ENCODE data around the gene ARAP3. TPM values are rescaled to one million over a fixed set of nuclear protein-coding genes. Genes with fewer than 3 reads are reported as not detected.
A peak's percentile ranks its signal among the peaks of the same experiment; 100 is the strongest.

Gene ARAP3
- total RNA-seq, 1 experiment from 2014 or later, result 2.5 TPM

DNA sequence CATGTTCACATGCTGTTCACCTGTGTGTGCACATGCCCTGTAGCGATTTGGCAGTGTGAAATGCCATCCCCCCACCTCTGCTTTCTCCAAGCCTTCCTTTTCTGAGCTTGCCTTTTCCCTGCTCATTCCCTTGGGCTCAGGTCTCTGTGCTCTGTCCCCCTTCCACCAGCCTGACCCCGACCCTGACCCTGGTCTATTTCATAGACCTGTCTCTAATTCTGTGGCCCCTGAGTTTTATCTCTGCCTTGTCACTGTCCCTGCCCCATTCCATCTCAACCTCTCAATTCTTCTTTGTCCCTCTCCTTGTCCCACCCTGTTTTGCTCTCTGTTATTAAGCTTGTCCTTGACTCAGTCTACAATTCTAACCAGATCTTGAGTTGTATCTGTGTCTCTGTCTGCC lies 735 bp downstream of the ARAP3 start:
- ChIA-PET POLR2A (no interaction called here), CTCF (interaction anchor here (1.1 kb wide), 1 partner anchor 16 kb away, joined by 6 read pairs; no protein-coding TSS in a partner anchor)
- DNase-seq (ENCODE audit: low read depth, low spot score), result no peak
- no peaks in the 10 kb centered on the region for H3K9me3 ChIP-seq (ENCODE audit: control insufficient read depth, insufficient read depth, low read depth, low read length)
- no TSS peak for BruUV-seq (replicated peaks)
- TF ChIP-seq, protein P1, sequence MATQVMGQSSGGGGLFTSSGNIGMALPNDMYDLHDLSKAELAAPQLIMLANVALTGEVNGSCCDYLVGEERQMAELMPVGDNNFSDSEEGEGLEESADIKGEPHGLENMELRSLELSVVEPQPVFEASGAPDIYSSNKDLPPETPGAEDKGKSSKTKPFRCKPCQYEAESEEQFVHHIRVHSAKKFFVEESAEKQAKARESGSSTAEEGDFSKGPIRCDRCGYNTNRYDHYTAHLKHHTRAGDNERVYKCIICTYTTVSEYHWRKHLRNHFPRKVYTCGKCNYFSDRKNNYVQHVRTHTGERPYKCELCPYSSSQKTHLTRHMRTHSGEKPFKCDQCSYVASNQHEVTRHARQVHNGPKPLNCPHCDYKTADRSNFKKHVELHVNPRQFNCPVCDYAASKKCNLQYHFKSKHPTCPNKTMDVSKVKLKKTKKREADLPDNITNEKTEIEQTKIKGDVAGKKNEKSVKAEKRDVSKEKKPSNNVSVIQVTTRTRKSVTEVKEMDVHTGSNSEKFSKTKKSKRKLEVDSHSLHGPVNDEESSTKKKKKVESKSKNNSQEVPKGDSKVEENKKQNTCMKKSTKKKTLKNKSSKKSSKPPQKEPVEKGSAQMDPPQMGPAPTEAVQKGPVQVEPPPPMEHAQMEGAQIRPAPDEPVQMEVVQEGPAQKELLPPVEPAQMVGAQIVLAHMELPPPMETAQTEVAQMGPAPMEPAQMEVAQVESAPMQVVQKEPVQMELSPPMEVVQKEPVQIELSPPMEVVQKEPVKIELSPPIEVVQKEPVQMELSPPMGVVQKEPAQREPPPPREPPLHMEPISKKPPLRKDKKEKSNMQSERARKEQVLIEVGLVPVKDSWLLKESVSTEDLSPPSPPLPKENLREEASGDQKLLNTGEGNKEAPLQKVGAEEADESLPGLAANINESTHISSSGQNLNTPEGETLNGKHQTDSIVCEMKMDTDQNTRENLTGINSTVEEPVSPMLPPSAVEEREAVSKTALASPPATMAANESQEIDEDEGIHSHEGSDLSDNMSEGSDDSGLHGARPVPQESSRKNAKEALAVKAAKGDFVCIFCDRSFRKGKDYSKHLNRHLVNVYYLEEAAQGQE (IDR thresholded peaks at IDR 0.05; ENCODE audit: insufficient read depth in 1 of 2, low read depth in 2 of 2, low read length in 1 of 2), result no peak
- no peak for TF ChIP-seq POLR2AphosphoS5 (IDR thresholded peaks at IDR 0.05; ENCODE audit: low read depth, low read length)
- no peak for TF ChIP-seq SIN3A (IDR thresholded peaks at IDR 0.05; ENCODE audit: borderline replicate concordance, insufficient read depth, low read depth, low read length)
- TF ChIP-seq TCF7L2 (IDR thresholded peaks at IDR 0.05; ENCODE audit: low read depth, low read length), result no peak
- TF ChIP-seq, protein P2, sequence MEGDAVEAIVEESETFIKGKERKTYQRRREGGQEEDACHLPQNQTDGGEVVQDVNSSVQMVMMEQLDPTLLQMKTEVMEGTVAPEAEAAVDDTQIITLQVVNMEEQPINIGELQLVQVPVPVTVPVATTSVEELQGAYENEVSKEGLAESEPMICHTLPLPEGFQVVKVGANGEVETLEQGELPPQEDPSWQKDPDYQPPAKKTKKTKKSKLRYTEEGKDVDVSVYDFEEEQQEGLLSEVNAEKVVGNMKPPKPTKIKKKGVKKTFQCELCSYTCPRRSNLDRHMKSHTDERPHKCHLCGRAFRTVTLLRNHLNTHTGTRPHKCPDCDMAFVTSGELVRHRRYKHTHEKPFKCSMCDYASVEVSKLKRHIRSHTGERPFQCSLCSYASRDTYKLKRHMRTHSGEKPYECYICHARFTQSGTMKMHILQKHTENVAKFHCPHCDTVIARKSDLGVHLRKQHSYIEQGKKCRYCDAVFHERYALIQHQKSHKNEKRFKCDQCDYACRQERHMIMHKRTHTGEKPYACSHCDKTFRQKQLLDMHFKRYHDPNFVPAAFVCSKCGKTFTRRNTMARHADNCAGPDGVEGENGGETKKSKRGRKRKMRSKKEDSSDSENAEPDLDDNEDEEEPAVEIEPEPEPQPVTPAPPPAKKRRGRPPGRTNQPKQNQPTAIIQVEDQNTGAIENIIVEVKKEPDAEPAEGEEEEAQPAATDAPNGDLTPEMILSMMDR (IDR thresholded peaks at IDR 0.05), result no peak
- intact Hi-C loops (cut with micrococcal nuclease; ENCODE audit: unreplicated experiment), result no loop called here
- in situ Hi-C loops (cut with HindIII; ENCODE audit: low pct_unique_long_range_greater_than_20kb, low sequenced_read_pairs), result no loop called here
- H3K27ac ChIP-seq (ENCODE audit: low read length), result peak overlapping the region; percentile 55; the same call in 1 of the 2 replicates
- peak overlapping the region; percentile 29 to 59 for H3K4me3 ChIP-seq (ENCODE audit: low read depth in 2 of 2, low read length in 2 of 2)
- no peaks in the 10 kb centered on the region for H3K36me3 ChIP-seq (ENCODE audit: control insufficient read depth, insufficient read depth, low read length)
- peaks cover 8% of the 10 kb centered on the region for H3K4me1 ChIP-seq (ENCODE audit: control insufficient read depth, insufficient read depth, low read length)
- no peaks in the 10 kb centered on the region for H3K27me3 ChIP-seq (ENCODE audit: control insufficient read depth, insufficient read depth, low read length)
- peak; percentile 9; the same call in 1 of the 2 replicates for ATAC-seq

DNA sequence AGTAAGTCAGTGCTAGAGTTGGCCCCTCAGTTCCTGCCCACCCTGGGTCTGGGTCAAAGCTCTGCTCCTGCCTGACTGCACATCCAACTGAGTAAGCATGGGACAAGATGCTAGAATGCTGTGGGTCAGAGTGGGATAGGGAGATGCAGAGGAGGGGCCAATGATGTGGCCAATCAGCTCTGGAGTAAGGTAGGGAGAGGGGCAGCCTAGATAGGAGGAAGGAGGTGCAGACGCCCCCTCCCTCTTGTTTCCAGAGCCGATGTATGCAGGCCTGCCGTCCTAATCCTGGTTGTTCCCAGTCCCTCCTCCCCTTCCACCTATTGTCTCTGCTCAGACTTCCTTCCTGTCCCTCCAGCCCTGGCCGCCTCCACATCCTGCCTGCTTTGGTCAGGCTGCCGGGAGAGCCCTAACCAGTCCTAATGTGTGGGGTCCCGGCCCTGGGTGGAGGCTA lies 1.3 kb downstream of the ARAP3 start:
- ChIA-PET CTCF (no interaction called here), POLR2A (no interaction called here)

More for the DNA sequence above, 1.3 kb downstream of the ARAP3 start:
- H3K9me3 ChIP-seq (ENCODE audit: control insufficient read depth, insufficient read depth, low read depth, low read length), result no peaks in the 10 kb centered on the region
- H3K4me1 ChIP-seq (ENCODE audit: control insufficient read depth, insufficient read depth, low read length), result peaks cover 8% of the 10 kb centered on the region
- no peak overlapping the region for H3K27ac ChIP-seq (ENCODE audit: low read length)
- TF ChIP-seq SIN3A (IDR thresholded peaks at IDR 0.05; ENCODE audit: borderline replicate concordance, insufficient read depth, low read depth, low read length) (no peak), TCF7L2 (IDR thresholded peaks at IDR 0.05; ENCODE audit: low read depth, low read length) (no peak), POLR2AphosphoS5 (IDR thresholded peaks at IDR 0.05; ENCODE audit: low read depth, low read length) (no peak)
- TF ChIP-seq, protein P2 (IDR thresholded peaks at IDR 0.05), result no peak
- TF ChIP-seq, protein P1 (IDR thresholded peaks at IDR 0.05; ENCODE audit: insufficient read depth in 1 of 2, low read depth in 2 of 2, low read length in 1 of 2), result no peak
- in situ Hi-C loops (cut with HindIII; ENCODE audit: low pct_unique_long_range_greater_than_20kb, low sequenced_read_pairs) (no loop called here), intact Hi-C loops (cut with micrococcal nuclease; ENCODE audit: unreplicated experiment) (no loop called here)
- no peaks in the 10 kb centered on the region for H3K27me3 ChIP-seq (ENCODE audit: control insufficient read depth, insufficient read depth, low read length)
- DNase-seq (ENCODE audit: low read depth, low spot score) (no peak), ATAC-seq (peak; percentile 42)
- no peaks in the 10 kb centered on the region for H3K36me3 ChIP-seq (ENCODE audit: control insufficient read depth, insufficient read depth, low read length)
- H3K4me3 ChIP-seq (ENCODE audit: low read depth in 2 of 2, low read length in 2 of 2), result no peak overlapping the region; a peak in 1 of 4 replicates
- no TSS peak for BruUV-seq (replicated peaks)
